Measurements from ENCODE around the gene IFNAR2.
"Not testable (repeated sequence)": the region's sequence is repeated elsewhere in the genome, so short reads cannot be mapped to it uniquely, and the experiment has no call there.

DNA sequence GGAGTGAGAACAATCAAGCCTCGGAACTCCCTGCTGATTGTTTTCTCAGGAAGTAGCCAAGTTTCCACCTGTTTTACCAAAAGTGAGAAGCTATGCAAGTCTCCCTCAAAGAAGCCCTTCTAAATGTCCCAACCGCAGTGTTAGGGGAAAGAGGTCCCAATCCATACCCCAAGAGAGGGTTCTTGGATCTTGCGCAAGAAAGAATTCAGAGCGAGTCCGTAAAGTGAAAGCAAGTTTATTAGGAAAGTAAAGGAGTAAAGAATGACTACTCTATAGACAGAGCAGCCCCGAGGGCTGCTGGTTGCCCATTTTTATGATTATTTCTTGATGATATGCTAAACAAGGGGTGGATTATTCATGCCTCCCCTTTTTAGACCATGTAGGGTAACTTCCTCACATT, 23.6 kb downstream of the IFNAR2 start:
- not testable (repeated sequence) for TF ChIP-seq EZH2 (IDR thresholded peaks at IDR 0.05; ENCODE audit: low read length, unreplicated experiment); EZH2phosphoT487 (IDR thresholded peaks at IDR 0.05; ENCODE audit: borderline replicate concordance, low read length)
- TF ChIP-seq, protein P1, sequence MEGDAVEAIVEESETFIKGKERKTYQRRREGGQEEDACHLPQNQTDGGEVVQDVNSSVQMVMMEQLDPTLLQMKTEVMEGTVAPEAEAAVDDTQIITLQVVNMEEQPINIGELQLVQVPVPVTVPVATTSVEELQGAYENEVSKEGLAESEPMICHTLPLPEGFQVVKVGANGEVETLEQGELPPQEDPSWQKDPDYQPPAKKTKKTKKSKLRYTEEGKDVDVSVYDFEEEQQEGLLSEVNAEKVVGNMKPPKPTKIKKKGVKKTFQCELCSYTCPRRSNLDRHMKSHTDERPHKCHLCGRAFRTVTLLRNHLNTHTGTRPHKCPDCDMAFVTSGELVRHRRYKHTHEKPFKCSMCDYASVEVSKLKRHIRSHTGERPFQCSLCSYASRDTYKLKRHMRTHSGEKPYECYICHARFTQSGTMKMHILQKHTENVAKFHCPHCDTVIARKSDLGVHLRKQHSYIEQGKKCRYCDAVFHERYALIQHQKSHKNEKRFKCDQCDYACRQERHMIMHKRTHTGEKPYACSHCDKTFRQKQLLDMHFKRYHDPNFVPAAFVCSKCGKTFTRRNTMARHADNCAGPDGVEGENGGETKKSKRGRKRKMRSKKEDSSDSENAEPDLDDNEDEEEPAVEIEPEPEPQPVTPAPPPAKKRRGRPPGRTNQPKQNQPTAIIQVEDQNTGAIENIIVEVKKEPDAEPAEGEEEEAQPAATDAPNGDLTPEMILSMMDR (conservative IDR thresholded peaks at IDR 0.05; ENCODE audit: low read depth, low read length), result not testable (repeated sequence)
